Measurements from ENCODE around the gene CD2BP2.
"Not testable (repeated sequence)": the region's sequence is repeated elsewhere in the genome, so short reads cannot be mapped to it uniquely, and the experiment has no call there.

CD2BP2 gene

GRCh38 chr16:30341971-30342370 lies 13.1 kb downstream of the CD2BP2 start:
- DNase-seq = not testable (repeated sequence)

GRCh38 chr16:30340621-30341020 lies 14.5 kb downstream of the CD2BP2 start:
- DNase-seq = no peak

GRCh38 chr16:30338715-30339114 lies 16.4 kb downstream of the CD2BP2 start:
- not testable (repeated sequence) for DNase-seq

- not testable (repeated sequence) for DNase-seq
These were observed 17.1 kb downstream of the CD2BP2 start for GRCh38 chr16:30337964-30338357.

GRCh38 chr16:30335598-30336474 lies 19.3 kb downstream of the CD2BP2 start:
- no peak for DNase-seq

- DNase-seq = peak; percentile 78
These were observed 20.0 kb downstream of the CD2BP2 start for GRCh38 chr16:30335028-30335597.

GRCh38 chr16:30334473-30334989 lies 20.6 kb downstream of the CD2BP2 start:
- DNase-seq = peak; percentile 80 to 84

GRCh38 chr16:30324220-30324619 lies 30.9 kb downstream of the CD2BP2 start:
- not testable (repeated sequence) for DNase-seq

- DNase-seq = not testable (repeated sequence)
These were observed 36.5 kb downstream of the CD2BP2 start for GRCh38 chr16:30318647-30319046.

- DNase-seq = not testable (repeated sequence)
These were observed 44.2 kb downstream of the CD2BP2 start for GRCh38 chr16:30310937-30311336.

- not testable (repeated sequence) for DNase-seq
These were observed 45.9 kb downstream of the CD2BP2 start for GRCh38 chr16:30309255-30309654.

Measured in stimulated activated CD4-positive, alpha-beta T cell treated with anti-CD3 and anti-CD28 coated beads, Interleukin-2, amount 100 ng/mL, for 48 hours (primary cell).